Measurements from ENCODE around the gene SLC7A8.

SLC7A8 gene

DNA sequence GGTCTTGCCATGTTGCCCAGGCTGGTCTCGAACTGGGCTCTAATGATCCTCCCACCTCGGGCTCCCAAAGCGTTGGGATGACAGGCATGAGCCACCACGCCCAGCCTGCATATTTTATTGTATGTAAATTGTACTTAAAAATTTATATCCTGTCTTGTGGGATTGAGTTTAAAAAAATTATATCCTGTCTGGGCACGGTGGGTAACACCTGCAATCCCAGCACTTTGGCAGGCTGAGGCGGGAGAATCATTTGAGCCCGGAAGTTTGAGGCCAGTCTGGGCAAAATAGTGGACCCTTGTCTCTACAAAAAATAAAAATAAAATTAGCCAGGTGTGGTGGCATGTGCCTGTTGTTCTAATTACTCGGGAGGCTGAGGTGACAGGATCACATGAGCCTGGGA is 50.5 kb downstream of the SLC7A8 start:
- DNase-seq (ENCODE audit: low read depth in 4 of 4, low spot score in 1 of 4): no peak

DNA sequence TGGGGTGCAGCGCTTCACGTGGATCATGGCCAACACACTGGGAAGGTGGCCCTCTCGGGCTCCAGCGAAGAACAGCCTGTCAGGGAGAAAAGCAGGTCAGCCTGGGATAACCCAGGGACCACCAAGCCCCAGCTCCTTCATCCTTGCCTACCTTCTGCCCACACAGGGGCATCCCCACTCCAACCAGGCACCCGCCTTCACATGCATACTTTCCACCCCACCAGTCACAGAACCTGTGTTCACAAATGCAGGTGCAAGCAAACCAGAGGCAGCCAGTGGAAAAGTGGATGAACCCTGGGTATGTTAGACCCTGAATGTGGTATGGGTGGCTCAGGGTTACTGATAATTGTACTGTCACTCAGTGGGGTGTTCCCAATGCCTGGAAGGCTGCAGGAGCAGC is 52.0 kb downstream of the SLC7A8 start:
- no peak for DNase-seq (ENCODE audit: low read depth in 4 of 4, low spot score in 1 of 4)

DNA sequence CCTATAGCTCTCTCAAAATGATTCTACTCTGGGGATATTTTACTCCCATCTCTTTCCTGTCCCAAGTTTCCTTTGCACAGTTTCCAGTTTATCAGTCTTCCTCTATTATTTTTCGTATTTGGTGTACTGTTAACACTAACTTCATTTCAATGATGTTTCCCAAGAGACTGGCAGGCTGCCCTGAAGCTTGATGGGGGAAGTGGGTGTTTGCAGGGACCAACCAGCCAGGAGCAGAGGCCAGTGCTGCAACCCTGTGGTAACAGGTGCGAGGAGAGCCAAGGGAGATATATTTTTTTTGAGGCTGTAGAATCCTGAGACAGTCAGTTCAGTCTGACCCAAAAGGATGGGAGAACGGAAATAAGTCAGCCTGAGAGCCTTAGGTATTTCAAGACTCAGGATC is 52.6 kb downstream of the SLC7A8 start:
- no peak for DNase-seq (ENCODE audit: low read depth in 4 of 4, low spot score in 1 of 4)

DNA sequence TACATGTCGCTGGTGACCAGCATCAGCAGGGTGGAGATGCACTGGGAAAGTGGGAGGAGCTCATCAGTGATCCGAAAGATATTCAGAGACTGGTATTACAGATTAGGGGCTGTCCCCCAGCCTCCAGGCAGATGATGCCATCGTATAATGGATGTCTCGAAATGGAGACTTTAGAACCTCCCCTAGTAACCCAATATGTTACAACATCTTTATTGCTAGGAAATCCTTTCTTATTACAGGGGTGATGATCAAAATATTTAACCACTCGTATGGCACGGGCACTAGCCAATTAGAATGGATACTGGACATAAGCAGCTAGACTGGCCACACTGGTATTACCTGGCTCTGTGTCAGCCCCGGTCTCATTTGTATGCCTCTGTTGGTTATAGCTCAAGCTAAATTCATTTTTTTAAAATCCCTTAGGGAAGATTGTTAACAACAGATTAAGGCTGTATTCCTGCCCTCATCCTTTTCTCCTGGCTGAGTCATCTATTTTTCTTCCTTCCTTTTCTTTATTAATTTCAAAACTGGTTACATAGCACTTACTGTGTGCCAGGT is 53.6 kb downstream of the SLC7A8 start:
- no peak for DNase-seq (ENCODE audit: low read depth in 4 of 4, low spot score in 1 of 4)

DNA sequence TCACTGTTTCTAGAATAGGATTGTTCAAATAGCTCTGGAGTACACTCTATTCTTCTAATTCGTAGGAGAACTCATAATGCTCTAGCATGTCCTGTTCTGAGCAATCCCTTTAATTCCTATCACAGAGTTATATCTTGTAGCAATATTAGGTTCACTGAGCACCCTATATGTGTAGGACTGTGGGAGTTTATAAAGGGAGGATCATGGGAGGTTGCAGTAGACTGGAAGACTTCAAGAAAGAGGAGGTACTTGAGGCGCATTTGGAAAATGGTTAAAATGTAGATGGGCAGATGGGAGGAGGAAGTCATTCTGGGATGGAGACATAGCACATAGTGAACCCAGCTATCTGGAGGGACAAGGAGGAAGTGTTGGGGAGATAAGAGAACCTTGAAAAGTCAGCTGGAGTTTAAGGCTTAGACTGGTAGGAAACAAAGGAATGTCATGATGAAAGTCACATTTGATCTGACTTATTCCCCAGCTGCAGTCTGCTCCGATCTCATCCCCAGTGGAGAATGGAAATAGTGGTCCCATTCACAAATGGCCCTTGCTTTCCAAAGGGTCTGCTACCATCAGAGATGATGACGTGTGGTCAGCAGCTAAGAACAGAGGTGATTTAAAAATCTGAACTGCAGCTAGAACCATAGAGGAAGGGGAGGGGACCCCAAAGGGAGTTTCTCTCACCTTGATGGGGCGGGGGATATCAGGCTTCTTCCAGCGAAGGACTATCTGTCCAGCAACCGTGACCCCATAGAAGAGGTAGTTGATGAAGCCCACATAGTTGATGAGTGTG is 54.3 kb downstream of the SLC7A8 start:
- DNase-seq (ENCODE audit: low read depth in 4 of 4, low spot score in 1 of 4): no peak

DNA sequence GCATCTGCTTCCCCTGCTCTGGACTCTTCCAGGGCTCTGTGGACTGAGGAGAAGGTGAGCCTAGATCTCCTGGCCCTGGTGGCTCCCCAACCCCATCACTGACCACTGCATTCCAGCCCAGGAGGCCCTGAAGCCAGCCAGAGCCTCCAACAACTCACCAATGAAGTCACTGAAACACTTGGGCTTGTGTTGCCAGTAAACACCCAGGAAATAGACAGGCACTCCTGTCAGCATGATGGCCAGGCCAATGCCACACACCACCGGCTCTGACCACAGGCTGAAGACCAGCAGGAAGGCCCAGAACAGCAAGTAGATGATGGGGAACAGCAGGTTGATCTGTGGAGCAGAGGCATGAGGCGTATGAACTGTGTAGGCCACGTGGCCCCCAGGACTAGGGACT is 55.6 kb downstream of the SLC7A8 start:
- DNase-seq (ENCODE audit: low read depth in 4 of 4, low spot score in 1 of 4): no peak

DNA sequence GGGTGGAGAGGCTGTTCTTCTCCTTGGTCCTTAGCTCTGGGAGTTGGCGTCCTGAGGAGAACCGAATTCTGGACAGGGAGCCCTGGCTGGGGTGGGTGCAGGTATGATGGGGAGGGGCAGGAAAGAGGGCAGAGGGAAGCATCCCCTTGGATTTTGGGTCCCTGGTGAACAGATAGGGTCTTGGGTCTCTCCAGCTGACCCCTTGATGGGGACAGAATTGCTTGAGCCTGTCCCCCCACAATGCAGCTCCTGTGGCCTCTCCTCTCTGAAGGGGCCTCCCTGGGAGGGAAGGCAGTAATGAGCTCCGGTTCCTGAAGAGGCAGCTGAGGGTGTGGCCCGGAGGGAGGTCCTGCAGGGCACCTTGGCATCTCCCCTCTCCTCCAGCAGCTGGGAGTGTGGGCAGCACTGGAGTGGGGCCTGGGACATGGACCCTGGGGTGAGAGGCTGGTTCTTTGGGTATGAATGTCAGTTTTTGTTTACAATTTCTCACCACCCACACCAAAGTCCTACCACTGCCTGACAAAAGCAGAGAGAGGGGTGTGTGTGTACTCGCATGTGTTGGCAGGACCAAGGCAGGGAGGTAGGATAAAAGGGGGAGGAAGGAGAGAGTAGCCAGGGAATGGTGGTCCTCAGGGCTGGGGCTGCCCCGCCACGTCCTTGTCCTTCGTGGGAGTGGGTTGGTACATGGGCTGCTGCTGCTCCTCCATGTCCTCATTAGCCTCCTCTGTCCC is 56.7 kb downstream of the SLC7A8 start:
- no peak for DNase-seq (ENCODE audit: low read depth in 4 of 4, low spot score in 1 of 4)

DNA sequence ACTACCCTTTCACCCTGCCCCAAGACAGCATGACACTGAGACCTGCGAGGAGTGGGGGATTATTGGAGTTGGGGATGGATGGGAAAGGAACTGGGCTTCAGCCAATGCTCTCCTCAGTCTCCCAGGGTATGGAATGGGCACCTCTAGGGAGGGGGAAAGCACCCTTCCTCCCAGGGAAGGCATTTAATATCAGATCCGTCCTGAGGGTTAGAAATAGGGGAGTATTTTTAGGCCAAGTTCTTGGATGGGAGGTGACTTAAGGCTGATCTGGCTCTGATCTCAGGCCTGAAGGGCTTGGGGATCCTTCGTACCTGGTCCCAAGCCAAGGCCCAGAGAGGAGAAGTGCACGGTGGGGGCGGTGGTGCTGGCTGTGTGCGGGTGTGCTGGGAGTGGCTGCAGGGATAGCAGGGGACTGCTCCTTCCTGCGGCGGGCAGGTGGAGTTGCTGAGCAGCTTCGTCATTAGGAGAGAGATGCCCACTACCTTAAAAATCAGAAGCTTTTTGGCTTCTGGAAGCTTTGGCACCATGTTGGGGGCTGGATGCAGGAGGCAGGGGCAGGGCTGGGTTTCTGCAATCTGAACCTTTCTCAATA is 57.4 kb downstream of the SLC7A8 start:
- DNase-seq (ENCODE audit: low read depth in 4 of 4, low spot score in 1 of 4): no peak

DNA sequence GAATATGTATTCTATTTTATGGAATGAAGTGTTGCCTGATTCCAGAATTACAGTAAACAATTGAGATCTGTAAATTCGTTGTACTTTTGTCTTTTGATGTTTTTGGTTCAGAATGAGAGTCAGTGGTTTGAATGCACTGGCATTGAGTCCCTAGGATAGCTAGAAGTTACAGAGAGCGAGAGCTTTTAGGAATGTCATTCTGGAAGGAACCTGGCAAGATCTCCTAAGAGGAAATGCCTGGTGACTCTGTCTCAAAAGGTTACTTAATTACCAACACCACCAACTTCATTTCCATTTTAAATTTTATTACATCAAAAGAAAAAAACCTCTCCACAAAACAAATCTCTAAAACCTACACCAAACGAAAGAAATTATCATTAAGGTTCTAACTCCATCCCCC is 58.4 kb downstream of the SLC7A8 start:
- no peak for DNase-seq (ENCODE audit: low read depth in 4 of 4, low spot score in 1 of 4)

DNA sequence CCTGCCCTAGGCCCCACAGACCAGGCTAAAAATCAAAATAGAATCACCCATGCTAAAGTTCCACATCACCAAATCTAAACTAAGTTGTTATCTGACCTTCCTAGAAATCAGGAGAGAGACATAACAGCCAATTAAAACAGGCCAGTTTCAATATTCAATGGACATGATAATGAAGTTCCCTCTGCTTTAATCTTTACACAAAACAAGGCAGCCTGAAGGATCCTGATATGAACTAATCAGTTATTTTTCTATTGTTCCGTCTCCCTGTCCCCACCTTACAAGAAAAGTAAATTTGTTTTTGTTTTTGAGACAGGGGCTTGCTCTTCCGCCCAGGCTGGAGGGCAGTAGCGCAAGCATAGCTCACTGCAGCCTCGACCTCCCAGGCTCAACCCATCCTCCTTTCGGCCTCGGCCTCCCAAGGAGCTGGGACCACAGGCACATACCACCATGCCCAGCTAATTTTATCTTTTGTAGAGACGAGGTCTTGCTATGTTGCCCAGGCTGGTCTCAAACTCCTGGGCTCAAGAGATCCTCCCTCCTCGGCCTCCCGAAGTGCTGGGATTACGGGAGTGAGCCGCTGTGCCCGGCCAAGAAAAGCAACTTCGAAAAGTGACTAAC is 59.0 kb downstream of the SLC7A8 start:
- DNase-seq (ENCODE audit: low read depth in 4 of 4, low spot score in 1 of 4): no peak

DNA sequence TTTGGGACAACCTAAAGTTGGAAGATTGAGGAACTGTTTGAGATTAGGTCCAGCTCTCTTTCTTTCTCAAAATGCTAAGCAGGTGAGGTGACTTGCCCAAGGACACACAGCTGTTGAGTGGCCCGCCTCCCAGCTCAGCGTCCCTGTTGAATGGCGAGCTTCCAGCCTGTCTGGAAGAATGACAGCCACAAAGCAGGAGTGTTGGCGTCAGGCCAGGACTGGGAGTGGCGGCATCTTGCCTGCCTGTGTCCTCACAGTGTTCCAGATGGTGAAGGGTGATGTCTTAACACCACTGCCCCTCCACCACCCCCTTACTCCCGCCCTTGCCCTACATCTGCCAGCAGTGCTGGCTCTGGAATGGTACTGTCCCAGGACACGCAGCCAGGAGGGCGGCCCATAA is 60.0 kb downstream of the SLC7A8 start:
- DNase-seq (ENCODE audit: low read depth in 4 of 4, low spot score in 1 of 4): no peak

DNA sequence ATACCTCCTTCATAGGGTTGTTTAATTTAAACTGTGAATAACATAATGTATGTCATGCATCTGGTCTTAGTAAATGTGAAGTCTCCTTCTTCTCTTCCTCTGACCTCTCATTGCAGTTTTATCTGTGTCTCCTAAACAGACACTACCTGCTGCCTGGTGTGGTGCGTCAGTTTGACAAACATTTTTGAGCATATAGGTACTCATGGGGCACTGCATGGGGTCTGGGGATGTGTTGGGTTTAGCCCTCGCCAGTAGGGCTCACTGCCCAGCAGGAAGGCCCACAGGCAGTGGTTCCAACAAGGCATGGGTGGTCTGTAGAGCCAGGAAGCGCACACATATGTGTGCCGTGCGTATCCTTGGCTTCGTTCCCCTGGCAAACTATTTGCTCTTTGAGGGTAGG is 61.4 kb downstream of the SLC7A8 start:
- no peak for DNase-seq (ENCODE audit: low read depth in 4 of 4, low spot score in 1 of 4)

DNA sequence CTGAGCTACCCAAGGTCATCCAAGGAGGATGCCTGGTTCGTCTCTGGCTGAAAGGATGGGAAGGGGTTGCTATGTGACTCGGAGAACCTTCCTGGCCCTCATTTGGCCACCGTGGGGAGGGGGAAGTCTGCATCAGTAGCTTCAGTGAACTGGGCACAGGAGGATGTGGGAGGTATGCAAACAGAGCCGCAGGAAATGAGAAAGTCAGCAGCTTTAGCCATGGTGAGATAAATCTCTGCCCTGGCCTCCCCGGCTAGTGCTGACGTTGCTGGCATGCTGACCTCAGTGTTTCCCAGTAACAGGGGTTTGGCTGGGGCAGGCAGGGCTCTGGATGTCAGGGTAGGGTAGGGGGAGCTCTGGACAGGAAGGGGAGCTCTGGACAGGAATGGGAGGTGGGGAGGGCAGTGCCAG is 62.1 kb downstream of the SLC7A8 start:
- DNase-seq (ENCODE audit: low read depth in 4 of 4, low spot score in 1 of 4): no peak

DNA sequence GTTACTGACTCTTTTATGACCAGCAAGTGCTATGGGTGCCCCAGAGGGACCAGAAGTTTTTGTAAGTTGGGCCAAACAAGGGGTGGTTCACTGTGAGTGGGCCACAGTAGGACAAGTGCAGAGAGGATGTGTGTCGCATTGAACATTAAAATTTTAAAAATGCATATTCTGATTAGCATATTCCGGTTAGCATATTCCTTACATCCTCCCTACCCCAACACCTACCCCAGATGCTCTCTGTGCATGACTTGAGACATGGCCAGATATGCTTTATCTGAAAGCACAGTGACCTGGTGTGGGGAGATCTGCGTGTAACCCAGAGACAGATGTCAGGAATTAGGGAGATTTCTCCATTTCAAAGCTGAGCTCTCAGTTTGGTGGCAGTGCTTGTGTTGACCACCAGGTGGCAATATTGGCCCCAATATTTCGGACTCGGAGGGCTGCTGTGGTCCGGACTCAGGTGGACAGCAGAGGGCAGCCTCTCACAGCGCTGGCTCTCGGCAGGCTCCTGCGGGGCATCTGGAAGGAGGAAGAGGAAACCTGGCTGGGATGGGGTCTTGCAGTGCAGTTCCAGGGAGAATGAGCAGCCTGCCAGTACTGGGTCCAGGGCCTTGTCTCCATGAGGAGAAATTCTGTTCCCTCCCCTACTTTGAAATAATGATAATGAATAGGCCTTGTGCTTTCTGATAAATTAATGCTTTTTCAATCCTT is 62.8 kb downstream of the SLC7A8 start:
- DNase-seq (ENCODE audit: low read depth in 4 of 4, low spot score in 1 of 4): peak; percentile 49 to 72 (median 58)

DNA sequence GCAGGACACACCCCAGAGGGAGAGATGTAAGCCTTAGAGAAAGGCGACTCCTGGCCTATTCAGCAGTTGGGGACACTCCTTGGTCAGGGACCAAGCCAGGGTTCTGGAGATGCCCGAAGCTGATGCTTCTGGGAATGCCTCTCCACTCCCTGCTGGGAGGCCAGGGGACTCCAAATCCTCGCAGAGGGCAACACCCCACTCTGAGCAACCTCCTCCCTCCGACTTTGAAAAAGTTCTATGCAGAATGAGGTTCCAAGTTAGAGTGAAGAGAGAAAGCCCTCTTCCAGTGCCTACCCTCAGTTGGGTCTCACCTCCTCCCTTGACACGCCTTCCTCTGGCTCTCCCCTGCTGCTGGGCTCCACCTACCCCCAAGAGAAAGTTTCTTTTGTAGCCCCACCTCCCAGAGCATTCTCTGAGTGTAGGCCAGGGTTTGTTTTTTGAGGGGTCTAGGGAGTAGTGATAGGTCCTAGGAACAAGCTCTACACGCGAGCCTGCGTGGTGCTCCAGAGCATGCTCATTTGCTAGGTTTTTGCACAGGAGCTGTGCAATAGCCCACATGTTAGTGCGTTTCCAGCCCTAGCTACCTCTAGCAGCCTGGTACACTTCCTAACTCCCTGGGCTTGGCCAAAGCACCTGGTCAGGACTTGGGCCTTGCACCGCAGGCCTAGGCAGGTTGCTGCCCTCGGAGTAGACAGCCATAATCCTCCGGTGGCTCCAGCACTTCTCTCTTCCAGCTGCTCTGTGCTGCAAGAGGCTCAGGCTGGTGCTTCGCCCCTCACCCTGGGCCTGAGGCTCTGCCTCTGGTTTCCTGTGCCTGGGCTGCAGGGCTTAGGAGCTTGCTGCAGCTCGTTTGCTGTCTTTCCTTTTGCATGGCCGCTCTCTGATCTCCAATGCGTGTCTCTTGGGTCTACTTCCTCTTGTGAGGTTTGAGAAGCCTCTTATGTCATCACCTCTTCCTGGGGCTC is 63.8 kb downstream of the SLC7A8 start:
- DNase-seq (ENCODE audit: low read depth in 4 of 4, low spot score in 1 of 4): no peak

DNA sequence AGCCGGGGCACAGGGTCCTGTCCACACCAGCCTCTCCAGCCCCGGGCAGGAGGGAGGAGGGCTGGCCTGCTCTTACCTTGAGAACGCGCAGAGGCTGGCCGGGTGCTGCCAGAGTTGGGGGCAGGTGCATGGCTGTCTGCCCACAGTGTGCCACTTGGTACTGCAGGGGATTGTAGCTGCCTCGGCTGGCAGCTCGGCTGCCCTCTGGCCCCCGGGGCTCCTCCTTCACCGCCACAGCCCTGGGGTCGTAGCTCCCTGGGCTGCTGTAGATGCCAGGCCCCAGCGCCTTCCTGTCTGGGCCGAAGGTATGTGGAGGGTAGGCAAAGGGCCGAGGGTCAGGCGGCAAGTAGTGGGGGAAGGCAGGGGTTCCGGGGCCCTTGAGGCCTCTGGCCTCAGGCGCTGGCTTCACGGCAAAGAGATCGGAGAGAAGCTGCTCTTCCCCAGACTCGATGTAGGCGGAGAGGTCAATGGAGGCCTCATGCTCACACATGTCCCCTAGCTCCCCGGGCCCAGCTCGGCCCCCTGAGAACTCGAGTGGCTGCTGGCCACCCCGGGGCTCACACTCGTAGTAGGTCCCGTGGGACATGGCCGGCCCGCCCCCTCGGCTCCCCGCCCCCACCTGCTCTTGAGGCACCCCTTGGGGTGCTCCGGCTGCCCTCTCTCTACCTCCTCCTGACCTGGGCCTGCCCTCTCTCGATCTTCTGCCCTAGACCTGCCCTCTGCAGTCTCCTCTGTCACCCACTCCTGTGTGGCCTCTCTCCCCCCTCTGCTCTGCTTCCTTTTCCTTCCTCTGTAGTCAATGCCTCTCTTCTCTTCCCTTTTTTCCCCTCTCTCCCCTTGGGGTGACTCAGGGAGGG is 64.7 kb downstream of the SLC7A8 start, which contains the start of gene CEBPE:
Gene CEBPE, minus strand, starts transcription at position 750 of the 857 bp plus-strand sequence. Its CDS starts 164 bp downstream, at position 586.
- no peak for DNase-seq (ENCODE audit: low read depth in 4 of 4, low spot score in 1 of 4)

DNA sequence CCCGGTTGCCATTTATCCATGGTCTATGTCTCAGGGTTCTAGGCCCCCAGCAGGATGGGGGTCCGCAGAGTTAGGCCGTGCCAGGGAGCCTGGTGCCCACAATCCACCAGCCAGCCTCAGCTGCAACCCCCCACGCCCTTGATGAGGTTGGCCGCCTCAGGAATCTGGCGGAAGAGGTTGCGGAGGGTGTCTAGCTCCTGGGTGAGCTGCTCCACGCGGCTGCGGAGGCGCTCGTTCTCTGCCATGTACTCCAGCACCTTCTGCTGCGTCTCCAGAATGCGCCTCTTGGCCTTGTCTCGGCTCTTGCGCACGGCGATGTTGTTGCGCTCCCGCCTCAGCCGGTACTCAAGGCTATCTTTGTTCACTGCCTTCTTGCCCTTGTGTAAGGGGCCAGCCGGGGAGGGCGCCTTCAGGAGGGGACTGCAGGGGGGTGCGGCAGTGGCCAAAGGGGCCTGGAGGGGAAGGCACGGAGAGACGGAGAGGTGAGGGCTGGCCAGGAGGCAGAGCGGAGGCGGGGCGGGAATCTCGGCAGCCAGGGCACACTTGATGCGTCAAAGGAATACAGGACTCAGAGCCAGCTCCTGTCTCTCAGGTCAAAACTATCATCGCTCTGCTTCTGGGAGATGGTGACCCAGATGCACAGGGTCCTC is 66.0 kb downstream of the SLC7A8 start:
- no peak for DNase-seq (ENCODE audit: low read depth in 4 of 4, low spot score in 1 of 4)

DNA sequence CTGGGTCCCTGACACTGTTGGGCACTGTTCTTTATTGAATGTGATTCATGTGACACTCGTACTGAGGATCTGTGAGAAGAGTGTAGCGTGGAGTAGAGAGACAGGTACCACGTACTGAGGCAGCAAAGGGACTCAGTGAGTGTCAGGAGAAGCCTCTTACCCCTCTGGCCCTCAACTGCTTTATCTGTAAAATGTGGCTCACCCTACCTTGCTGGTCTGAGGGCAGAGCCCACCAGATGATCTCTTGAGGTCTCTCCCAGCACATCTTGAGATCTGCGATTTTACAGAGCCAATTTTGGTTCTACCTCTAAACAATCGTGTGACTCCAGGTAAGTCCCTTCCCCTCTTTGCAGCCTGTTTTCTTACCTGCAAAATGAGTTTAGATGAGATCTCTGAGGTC is 67.5 kb downstream of the SLC7A8 start:
- DNase-seq (ENCODE audit: low read depth in 4 of 4, low spot score in 1 of 4): no peak
